CD4-positive, alpha-beta T cell (primary cell): ENCODE measurements around the gene LRFN4. TPM values are rescaled to one million over a fixed set of nuclear protein-coding genes. Genes with fewer than 3 reads are reported as not detected.

ENCODE experiments used
- ATAC-seq: fragments of 200-7000 bp; cut with Tn5 transposase; one replicate; pipeline ENCODE4 v1.10.0; 2022; ENCODE audit warnings: mild to moderate bottlenecking; ENCODE audit not compliant: poor library complexity
- CTCF ChIA-PET: fragments of 350-600 bp; sonication (Branson Sonifier 250); formaldehyde crosslinking; loops from one replicate; lab custom pipeline; 2021; ENCODE audit warnings: antibody characterized with exemption, inconsistent platforms; lab: Charles Lee
- POLR2A ChIA-PET: fragments of 350-600 bp; sonication (Branson Sonifier 250); formaldehyde crosslinking; loops from one replicate; lab custom pipeline; 2021; ENCODE audit warnings: antibody characterized with exemption, inconsistent platforms; lab: Charles Lee
- DNase-seq, 14 experiments: peaks; one replicate each; pipeline ENCODE4 v3.0.0-alpha.2; 2013 to 2020; ENCODE audit warnings: mixed read lengths in 2 of 14
- H3K27ac ChIP-seq, 2 donors: one replicate each; pipeline versions ENCODE4 v1.5.1 to v1.7.0; 2013; ENCODE audit warnings: low read length in 2 of 2, low read depth in 1 of 2, mild to moderate bottlenecking in 1 of 2
- H3K27me3 ChIP-seq, 2 experiments: 1 replicate in 1 of 2; 2 replicates in 1 of 2; pipeline versions ENCODE4 v1.6.1 to v1.7.0; 2013; ENCODE audit warnings: low read length in 2 of 2, control low read depth in 1 of 2, mild to moderate bottlenecking in 1 of 2, moderate library complexity in 1 of 2; ENCODE audit not compliant: insufficient read depth in 2 of 2, control insufficient read depth in 1 of 2
- H3K36me3 ChIP-seq: one replicate; pipeline ENCODE4 v1.6.1; 2013; ENCODE audit warnings: low read length, control low read depth; ENCODE audit not compliant: insufficient read depth
- H3K4me1 ChIP-seq: one replicate; pipeline ENCODE4 v1.6.1; 2013; ENCODE audit warnings: low read length, control low read depth; ENCODE audit not compliant: insufficient read depth
- H3K4me3 ChIP-seq: one replicate; pipeline ENCODE4 v1.5.1; 2013; ENCODE audit warnings: mild to moderate bottlenecking, low read length, moderate library complexity
- H3K9me3 ChIP-seq, 2 experiments: 1 replicate in 1 of 2; 2 replicates in 1 of 2; pipeline versions ENCODE4 v1.6.1 to v1.7.0; 2013; ENCODE audit warnings: low read length in 2 of 2, mild to moderate bottlenecking in 2 of 2, control low read depth in 1 of 2, moderate library complexity in 1 of 2; ENCODE audit not compliant: control insufficient read depth in 1 of 2, insufficient read depth in 1 of 2
- H3K27ac Mint-ChIP-seq: one replicate; pipeline ENCODE4 v1.8.0; 2020; ENCODE audit warnings: mixed read lengths
- H3K27me3 Mint-ChIP-seq: one replicate; pipeline ENCODE4 v1.8.0; 2021; ENCODE audit warnings: mixed read lengths
- H3K36me3 Mint-ChIP-seq: one replicate; pipeline ENCODE4 v1.8.0; 2021; ENCODE audit warnings: low read depth, mixed read lengths
- H3K4me1 Mint-ChIP-seq: one replicate; pipeline ENCODE4 v1.8.0; 2021; ENCODE audit warnings: low read depth, mixed read lengths
- H3K4me3 Mint-ChIP-seq: one replicate; pipeline ENCODE4 v1.8.0; 2020; ENCODE audit warnings: mild to moderate bottlenecking, mixed read lengths
- H3K9me3 Mint-ChIP-seq: one replicate; pipeline ENCODE4 v1.8.0; 2020; ENCODE audit warnings: mixed read lengths
- intact Hi-C, 2 experiments: fragments of 100-400 bp; cut with DNase I in 1 of 2; cut with micrococcal nuclease in 1 of 2; formaldehyde crosslinking; loops; one replicate each; pipeline versions ENCODE4 v1.15.1 to v1.9.0; 2023 to 2025; cut with DNase I, micrococcal nuclease
- total RNA-seq, 174 experiments: library from RNA in 2 of 174; stranded (reverse) in 2 of 174; gene quantifications; one replicate each; pipeline ENCODE4 v1.2.3 and lab custom pipeline; 2021 to 2026
- TF ChIP-seq, protein P1 (sequence below): fragments of 200-600 bp; IDR thresholded peaks from one replicate; pipeline ENCODE4 v1.8.0; 2022; ENCODE audit warnings: antibody characterized with exemption, mild to moderate bottlenecking

LRFN4 gene
- total RNA-seq, 2 experiments from 2014 or later = 1.6 to 2.5 TPM

- H3K27me3 Mint-ChIP-seq = no peaks in the 10 kb centered on the region
- H3K4me3 ChIP-seq = no peak overlapping the region
- H3K27ac ChIP-seq = no peak overlapping the region
- H3K4me3 Mint-ChIP-seq = no peak overlapping the region
- H3K4me1 ChIP-seq = no peaks in the 10 kb centered on the region
- H3K9me3 ChIP-seq = no peaks in the 10 kb centered on the region
- no peak overlapping the region for H3K27ac Mint-ChIP-seq
- ATAC-seq (no peak), DNase-seq (no peak)
- TF ChIP-seq, protein P1, sequence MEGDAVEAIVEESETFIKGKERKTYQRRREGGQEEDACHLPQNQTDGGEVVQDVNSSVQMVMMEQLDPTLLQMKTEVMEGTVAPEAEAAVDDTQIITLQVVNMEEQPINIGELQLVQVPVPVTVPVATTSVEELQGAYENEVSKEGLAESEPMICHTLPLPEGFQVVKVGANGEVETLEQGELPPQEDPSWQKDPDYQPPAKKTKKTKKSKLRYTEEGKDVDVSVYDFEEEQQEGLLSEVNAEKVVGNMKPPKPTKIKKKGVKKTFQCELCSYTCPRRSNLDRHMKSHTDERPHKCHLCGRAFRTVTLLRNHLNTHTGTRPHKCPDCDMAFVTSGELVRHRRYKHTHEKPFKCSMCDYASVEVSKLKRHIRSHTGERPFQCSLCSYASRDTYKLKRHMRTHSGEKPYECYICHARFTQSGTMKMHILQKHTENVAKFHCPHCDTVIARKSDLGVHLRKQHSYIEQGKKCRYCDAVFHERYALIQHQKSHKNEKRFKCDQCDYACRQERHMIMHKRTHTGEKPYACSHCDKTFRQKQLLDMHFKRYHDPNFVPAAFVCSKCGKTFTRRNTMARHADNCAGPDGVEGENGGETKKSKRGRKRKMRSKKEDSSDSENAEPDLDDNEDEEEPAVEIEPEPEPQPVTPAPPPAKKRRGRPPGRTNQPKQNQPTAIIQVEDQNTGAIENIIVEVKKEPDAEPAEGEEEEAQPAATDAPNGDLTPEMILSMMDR = no peak
- no peaks in the 10 kb centered on the region for H3K4me1 Mint-ChIP-seq
- ChIA-PET CTCF (no interaction called here), POLR2A (no interaction called here)
- intact Hi-C loops = no loop called here
- H3K27me3 ChIP-seq = no peaks in the 10 kb centered on the region
- H3K36me3 ChIP-seq = no peaks in the 10 kb centered on the region
- H3K36me3 Mint-ChIP-seq = no peaks in the 10 kb centered on the region
- H3K9me3 Mint-ChIP-seq = no peaks in the 10 kb centered on the region
Observed at GRCh38 chr11:66888282-66888681, 31.4 kb downstream of the LRFN4 start.

DNA sequence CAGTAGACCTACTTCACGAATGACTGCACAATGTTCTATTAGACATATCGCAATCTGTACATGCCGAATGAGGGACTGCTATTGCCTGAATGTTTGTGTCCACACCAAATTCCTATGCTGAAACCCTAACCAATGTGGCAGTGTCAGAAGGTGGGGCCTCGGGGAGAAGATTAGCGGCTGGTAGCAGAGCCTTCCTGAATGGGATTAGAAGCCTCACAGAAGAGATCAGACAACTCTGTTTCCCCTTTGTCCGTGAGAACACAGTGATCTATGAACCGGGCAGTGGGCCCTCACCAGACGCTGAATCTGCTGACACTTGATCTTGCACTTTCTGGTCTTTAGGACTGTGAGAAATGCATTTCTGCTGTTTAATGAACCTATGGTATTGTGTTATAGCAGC lies 33.1 kb downstream of the LRFN4 start:
- Histone ChIP-seq H3K27ac (no peak overlapping the region), H3K9me3 (no peaks in the 10 kb centered on the region), H3K36me3 (no peaks in the 10 kb centered on the region), H3K4me3 (no peak overlapping the region), H3K4me1 (no peaks in the 10 kb centered on the region), H3K27me3 (no peaks in the 10 kb centered on the region)
- ATAC-seq (no peak), DNase-seq (no peak)
- TF ChIP-seq, protein P1 = no peak
- ChIA-PET CTCF (no interaction called here), POLR2A (no interaction called here)
- Mint-ChIP-seq H3K27ac (no peak overlapping the region), H3K4me1 (no peaks in the 10 kb centered on the region), H3K4me3 (no peak overlapping the region), H3K27me3 (no peaks in the 10 kb centered on the region), H3K36me3 (no peaks in the 10 kb centered on the region), H3K9me3 (no peaks in the 10 kb centered on the region)
- intact Hi-C loops = no loop called here

GRCh38 chr11:66891851-66892660 lies 35.2 kb downstream of the LRFN4 start:
- intact Hi-C loops = no loop called here
- Histone ChIP-seq H3K27ac (no peak overlapping the region), H3K9me3 (no peaks in the 10 kb centered on the region), H3K4me1 (no peaks in the 10 kb centered on the region), H3K36me3 (no peaks in the 10 kb centered on the region), H3K27me3 (no peaks in the 10 kb centered on the region), H3K4me3 (no peak overlapping the region)
- Mint-ChIP-seq H3K4me1 (no peaks in the 10 kb centered on the region), H3K27ac (no peak overlapping the region), H3K4me3 (no peak overlapping the region), H3K9me3 (no peaks in the 10 kb centered on the region), H3K27me3 (no peaks in the 10 kb centered on the region), H3K36me3 (no peaks in the 10 kb centered on the region)
- POLR2A ChIA-PET = no interaction called here
- CTCF ChIA-PET = no interaction called here
- TF ChIP-seq, protein P1 = no peak
- ATAC-seq = no peak
- DNase-seq = peak in 2 of 14 experiments; percentile 20 to 32
